H1 (cell line): ENCODE data around the gene C2CD3. TPM values are rescaled to one million over a fixed set of nuclear protein-coding genes. Genes with fewer than 3 reads are reported as not detected.

Source experiments
- CTCF ChIA-PET: fragments of 300-600 bp; sonication (Branson Sonifier 250); formaldehyde crosslinking; loops from one replicate; lab custom pipeline; 2021; ENCODE audit not compliant: partially characterized antibody; lab: Charles Lee
- POLR2A ChIA-PET: fragments of 300-600 bp; sonication (Branson Sonifier 250); formaldehyde crosslinking; loops from one replicate; lab custom pipeline; 2021; ENCODE audit warnings: inconsistent platforms; ENCODE audit not compliant: partially characterized antibody; lab: Charles Lee
- DNase-seq, 2 experiments: peaks; one replicate each; pipeline versions ENCODE4 v3.0.0 to v3.0.0-alpha.2; 2010 to 2022; ENCODE audit warnings: low spot score in 2 of 2, low read depth in 1 of 2, mixed read lengths in 1 of 2
- FAIRE-seq: peaks from 2 replicates; lab custom pipeline; 2011; peaks lifted over from hg19 to GRCh38; lab: Jason Lieb, UNC
- H2AFZ ChIP-seq: 2 replicates; pipeline ENCODE4 v1.8.1; 2012; ENCODE audit warnings: low read length, inconsistent platforms
- H2AK5ac ChIP-seq: 2 replicates; pipeline ENCODE4 v1.6.1; 2013; ENCODE audit warnings: low read depth, low read length
- H2BK120ac ChIP-seq: replicated peaks from 2 replicates; pipeline ENCODE3; 2013; ENCODE audit warnings: low read depth, low read length, inconsistent platforms
- H2BK12ac ChIP-seq: 2 replicates; pipeline ENCODE4 v1.6.1; 2013; ENCODE audit warnings: low read depth, low read length
- H2BK15ac ChIP-seq: 2 replicates; pipeline ENCODE4 v1.6.1; 2013; ENCODE audit warnings: low read length
- H2BK20ac ChIP-seq: 2 replicates; pipeline ENCODE4 v1.6.1; 2013; ENCODE audit warnings: low read length
- H2BK5ac ChIP-seq: 2 replicates; pipeline ENCODE4 v1.6.1; 2013; ENCODE audit warnings: low read depth, low read length
- H3K14ac ChIP-seq: 2 replicates; pipeline ENCODE4 v1.6.1; 2013; ENCODE audit warnings: inconsistent platforms; ENCODE audit not compliant: insufficient read length
- H3K18ac ChIP-seq: 2 replicates; pipeline ENCODE4 v1.6.1; 2013; ENCODE audit warnings: low read length; ENCODE audit errors: extremely low read depth
- H3K23ac ChIP-seq: 2 replicates; pipeline ENCODE4 v1.6.1; 2013; ENCODE audit warnings: inconsistent platforms; ENCODE audit not compliant: insufficient read length
- H3K23me2 ChIP-seq: 2 replicates; pipeline ENCODE4 v1.6.1; 2013; ENCODE audit warnings: low read depth, low read length
- H3K27ac ChIP-seq: 2 replicates; pipeline ENCODE4 v1.6.1; 2011; ENCODE audit warnings: low read depth, low read length, inconsistent platforms
- H3K27me3 ChIP-seq, 4 experiments: replicated peaks in 1 of 4; 1 replicate in 1 of 4; 2 replicates in 3 of 4; pipeline versions ENCODE4 v1.6.1 to v1.8.1; 2011 to 2013; ENCODE audit warnings: low read length in 3 of 4, mild to moderate bottlenecking in 3 of 4, inconsistent platforms in 2 of 4, mixed read lengths in 2 of 4, moderate library complexity in 1 of 4; ENCODE audit not compliant: control insufficient read depth in 3 of 4, insufficient read depth in 3 of 4; ENCODE audit errors: extremely low read depth in 1 of 4
- H3K36me3 ChIP-seq, 4 experiments: 2 replicates each; pipeline versions ENCODE4 v1.6.1 to v1.8.1; 2011 to 2013; ENCODE audit warnings: mild to moderate bottlenecking in 4 of 4, low read length in 3 of 4, moderate library complexity in 2 of 4, control low read depth in 1 of 4, inconsistent platforms in 1 of 4; ENCODE audit not compliant: insufficient read depth in 4 of 4, control insufficient read depth in 2 of 4
- H3K4ac ChIP-seq: replicated peaks from 2 replicates; pipeline ENCODE3; 2013; ENCODE audit warnings: low read length, low read depth, mixed read lengths, inconsistent platforms; ENCODE audit not compliant: insufficient read length
- H3K4me1 ChIP-seq, 4 experiments: replicated peaks in 1 of 4; 1 replicate in 1 of 4; 2 replicates in 3 of 4; pipeline versions ENCODE4 v1.6.1 to v1.8.1; 2011 to 2013; ENCODE audit warnings: low read length in 3 of 4, inconsistent platforms in 2 of 4, mixed read lengths in 1 of 4; ENCODE audit not compliant: insufficient read depth in 4 of 4, control insufficient read depth in 3 of 4
- H3K4me2 ChIP-seq, 2 experiments: 2 replicates each; pipeline versions ENCODE4 v1.6.1 to v1.8.1; 2011 to 2013; ENCODE audit warnings: low read depth in 2 of 2, low read length in 2 of 2, control low read depth in 1 of 2, inconsistent platforms in 1 of 2, mild to moderate bottlenecking in 1 of 2; ENCODE audit not compliant: insufficient read depth in 1 of 2
- H3K4me3 ChIP-seq, 4 experiments: fragments of 200-600, 300-600 bp in 1 of 4; sonication (generic), shearing (Covaris generic), sonication (Bioruptor Twin) in 1 of 4; 2 replicates each; pipeline versions ENCODE4 v1.5.1 to v1.8.1; 2011 to 2016; ENCODE audit warnings: low read length in 4 of 4, low read depth in 3 of 4, control low read depth in 2 of 4, inconsistent platforms in 2 of 4, mild to moderate bottlenecking in 2 of 4, mixed read lengths in 1 of 4, moderate library complexity in 1 of 4; ENCODE audit not compliant: insufficient read depth in 2 of 4; ENCODE audit errors: extremely low read depth in 1 of 4
- H3K56ac ChIP-seq: replicated peaks from 2 replicates; pipeline ENCODE3; 2013; ENCODE audit warnings: low read depth, mild to moderate bottlenecking, mixed read lengths, low read length, inconsistent platforms; ENCODE audit not compliant: insufficient read length
- H3K79me1 ChIP-seq: 2 replicates; pipeline ENCODE4 v1.6.1; 2013; ENCODE audit warnings: low read depth, low read length, control low read depth
- H3K79me2 ChIP-seq, 2 experiments: 2 replicates each; pipeline versions ENCODE4 v1.6.1 to v1.8.1; 2012 to 2013; ENCODE audit warnings: low read length in 2 of 2, mild to moderate bottlenecking in 2 of 2, inconsistent platforms in 1 of 2; ENCODE audit not compliant: insufficient read depth in 2 of 2, control insufficient read depth in 1 of 2
- H3K9ac ChIP-seq, 4 experiments: replicated peaks in 1 of 4; 1 replicate in 1 of 4; 2 replicates in 3 of 4; pipeline versions ENCODE4 v1.6.1 to v1.8.1; 2011 to 2013; ENCODE audit warnings: low read depth in 3 of 4, low read length in 3 of 4, control low read depth in 2 of 4, mild to moderate bottlenecking in 2 of 4, moderate library complexity in 2 of 4, inconsistent platforms in 1 of 4; ENCODE audit errors: extremely low read depth in 1 of 4
- H3K9me3 ChIP-seq, 2 experiments: 2 replicates each; pipeline versions ENCODE4 v1.6.1 to v1.8.1; 2012 to 2013; ENCODE audit warnings: mild to moderate bottlenecking in 2 of 2, moderate library complexity in 2 of 2, control low read depth in 1 of 2, inconsistent platforms in 1 of 2, low read depth in 1 of 2, low read length in 1 of 2, mixed read lengths in 1 of 2; ENCODE audit not compliant: insufficient read depth in 2 of 2
- H4K20me1 ChIP-seq, 2 experiments: replicated peaks in 1 of 2; 2 replicates each; pipeline versions ENCODE3 to v1.8.1; 2011 to 2013; ENCODE audit warnings: inconsistent platforms in 2 of 2, low read length in 2 of 2, mild to moderate bottlenecking in 1 of 2; ENCODE audit not compliant: insufficient read depth in 2 of 2, control insufficient read depth in 1 of 2
- H4K5ac ChIP-seq: 2 replicates; pipeline ENCODE4 v1.6.1; 2013; ENCODE audit warnings: low read length, low read depth, mixed read lengths, inconsistent platforms; ENCODE audit not compliant: insufficient read length
- H4K8ac ChIP-seq: 2 replicates; pipeline ENCODE4 v1.8.0; 2013; ENCODE audit warnings: mild to moderate bottlenecking, moderate library complexity, low read length, inconsistent platforms; ENCODE audit not compliant: insufficient read depth; ENCODE audit errors: extremely low read depth
- H4K91ac ChIP-seq: replicated peaks from 2 replicates; pipeline ENCODE3; 2013; ENCODE audit warnings: low read length, mixed read lengths, inconsistent platforms; ENCODE audit not compliant: insufficient read length
- ATF3 ChIP-seq: IDR thresholded peaks from 2 replicates; pipeline ENCODE4 v1.6.1; 2011; ENCODE audit warnings: low read depth, mild to moderate bottlenecking, low read length; ENCODE audit not compliant: insufficient read depth
- BACH1 ChIP-seq: IDR thresholded peaks from 2 replicates; pipeline ENCODE4 v1.6.1; 2012; ENCODE audit warnings: low read length, improper control_type of control experiment
- CBX8 ChIP-seq: fragments of 300-800, 300-1000 bp; sonication (generic); IDR thresholded peaks from 2 replicates; pipeline ENCODE4 v1.7.1; 2016; ENCODE audit warnings: low read depth, low read length, borderline replicate concordance
- HDAC2 ChIP-seq, 2 experiments: fragments of 300-600 bp in 1 of 2; sonication (generic) in 1 of 2; IDR thresholded peaks; 2 replicates each; pipeline ENCODE4 v1.6.1; 2011 to 2012; ENCODE audit warnings: low read depth in 2 of 2, low read length in 2 of 2, mild to moderate bottlenecking in 2 of 2, moderate library complexity in 2 of 2, borderline replicate concordance in 1 of 2, inconsistent platforms in 1 of 2
- JUND ChIP-seq: IDR thresholded peaks from 2 replicates; pipeline ENCODE4 v1.6.1; 2011; ENCODE audit warnings: mild to moderate bottlenecking, improper control_type of control experiment, low read length
- SIN3A ChIP-seq, 2 experiments: IDR thresholded peaks in 1 of 2; conservative IDR thresholded peaks in 1 of 2; 2 replicates each; pipeline ENCODE4 v1.6.1; 2011 to 2012; ENCODE audit warnings: low read length in 2 of 2, improper control_type of control experiment in 1 of 2, low read depth in 1 of 2, mild to moderate bottlenecking in 1 of 2
- ZNF274 ChIP-seq: IDR thresholded peaks from 2 replicates; pipeline ENCODE4 v1.7.0; 2012; ENCODE audit warnings: low read length, borderline replicate concordance; ENCODE audit errors: extremely low read depth
- WGBS, 2 experiments: shearing (Covaris generic) in 1 of 2; methylation state at CpG; one replicate each; pipeline versions ENCODE4 v1.1.6 to v1.1.7; 2013 to 2015; ENCODE audit warnings: low lambda C conversion rate in 2 of 2, mixed read lengths in 2 of 2, inconsistent platforms in 1 of 2, low coverage in 1 of 2, missing lambda C conversion rate in 1 of 2; ENCODE audit not compliant: insufficient replicate concordance in 2 of 2, insufficient coverage in 1 of 2, insufficient read length in 1 of 2; ENCODE audit errors: extremely low coverage in 1 of 2, missing lambda C conversion rate in 1 of 2; 5-methylcytosine and 5-hydroxymethylcytosine counted together
- polyA plus RNA-seq, 7 experiments: library from polyadenylated mRNA; depleted of rRNA in 3 of 7; stranded (reverse) in 5 of 7; unstranded in 2 of 7; fragments of >200 nt in 5 of 7; fragments of 200-250 nt in 2 of 7; gene quantifications; 1 replicate in 5 of 7; 2 replicates in 1 of 7; 4 replicates in 1 of 7; pipeline versions ENCODE4 v1.2.1 to v1.2.3, GENCODE V29; 2011 to 2013; ENCODE audit warnings: missing spikeins in 2 of 7, mixed read lengths in 2 of 7
- total RNA-seq: library from RNA; stranded (reverse); fragmentation: NEBNext Ultra II Directional; extraction: Animal tissue kit (Norgen Biotek cat#: 25700); gene quantifications from 2 replicates; pipeline ENCODE4 v1.2.1, GENCODE V29; 2021

Gene C2CD3
- total and polyA plus RNA-seq, 2 of the 8 experiments (the other 6 are each of a cell fraction or from before 2014, with no cell fraction given), result 11.0 to 29.1 TPM

DNA sequence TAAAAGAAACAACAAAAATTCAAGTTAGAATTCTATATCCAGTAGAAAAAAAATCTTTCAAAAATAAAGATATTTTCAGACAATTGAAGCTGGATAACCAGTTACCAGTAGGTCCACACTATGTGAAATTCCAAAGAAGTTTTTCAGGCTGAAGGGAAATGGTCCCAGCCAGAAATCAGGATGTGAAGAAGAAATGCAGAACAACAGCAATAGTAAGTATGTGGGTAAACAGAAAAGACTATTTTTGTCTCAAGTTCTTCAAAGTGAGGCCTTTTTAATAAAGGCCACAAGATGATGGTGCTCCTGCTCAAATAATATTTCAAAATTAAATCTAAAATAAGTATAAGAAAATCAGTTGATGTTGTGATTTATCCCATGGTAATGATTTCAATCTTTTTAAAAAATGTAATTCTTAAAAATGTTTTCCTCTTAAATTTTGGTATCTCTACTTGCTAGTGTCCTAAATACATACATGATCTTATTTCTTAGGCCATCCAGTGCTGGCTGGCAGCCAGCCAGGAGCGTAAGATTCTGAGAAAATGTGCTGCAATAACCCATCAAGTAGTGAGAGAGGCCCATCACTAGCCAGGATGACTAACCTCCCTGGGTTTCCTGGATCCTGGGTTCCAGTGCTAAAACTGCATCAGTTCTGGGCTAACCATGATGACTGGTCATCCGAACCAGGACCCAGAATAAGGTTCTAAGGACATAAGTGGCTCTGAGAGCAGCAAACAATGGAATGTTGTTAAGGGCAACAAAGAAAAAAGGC is 146.4 kb downstream of the C2CD3 start:
- no peak overlapping the region for H3K4me2 ChIP-seq
- 94% methylated on average over 2 of the region's 2 CpGs; no CpG with 5 or more reads in 1 of the 2 experiments for WGBS, 2 experiments

More for the DNA sequence above, 146.4 kb downstream of the C2CD3 start:
- Histone ChIP-seq H4K8ac (no peak overlapping the region), H3K23ac (no peak overlapping the region), H4K20me1 (no peaks in the 10 kb centered on the region), H3K9ac (no peak overlapping the region), H4K5ac (no peak overlapping the region), H2BK20ac (no peak overlapping the region), H4K91ac (no peak overlapping the region), H3K27ac (no peak overlapping the region), H3K4ac (no peak overlapping the region), H3K56ac (no peak overlapping the region), H3K9me3 (no peaks in the 10 kb centered on the region), H2AFZ (no peak overlapping the region), H3K4me3 (no peak overlapping the region), H3K79me1 (no peaks in the 10 kb centered on the region), H2BK15ac (no peak overlapping the region), H3K18ac (no peak overlapping the region), H3K79me2 (no peaks in the 10 kb centered on the region), H3K36me3 (peaks cover 0 to 7% (median 0%) of the 10 kb centered on the region in 4 experiments; a peak in 1 of 8 replicates), H3K14ac (no peak overlapping the region), H3K27me3 (no peaks in the 10 kb centered on the region), H3K4me1 (no peaks in the 10 kb centered on the region), H2BK120ac (no peak overlapping the region), H2BK12ac (no peak overlapping the region), H3K23me2 (no peaks in the 10 kb centered on the region; the same call in 1 of the 2 replicates), H2BK5ac (no peak overlapping the region), H2AK5ac (no peak overlapping the region)
- no peak for FAIRE-seq
- DNase-seq, result no peak
- POLR2A ChIA-PET, result no interaction called here
- CTCF ChIA-PET, result no interaction called here
- TF ChIP-seq ZNF274 (no peak), JUND (no peak), CBX8 (no peak), SIN3A (conservative IDR thresholded peaks at IDR 0.05 in 1 of 2, IDR thresholded peaks at IDR 0.05 in 1 of 2; ENCODE audit: low read depth in 1 of 2, low read length in 2 of 2) (no peak), BACH1 (no peak), HDAC2 (IDR thresholded peaks at IDR 0.05; ENCODE audit: borderline replicate concordance in 1 of 2, low read depth in 2 of 2, low read length in 2 of 2) (no peak), ATF3 (no peak)
